ENCODE results near the gene CD59.

Gene CD59

GRCh38 chr11:33655842-33656600 is 80.2 kb downstream of the CD59 start:
- TF ChIP-seq CTCF (IDR thresholded peaks at IDR 0.05; ENCODE audit: low read length, missing control alignments) = no peak
- no peak for DNase-seq (ENCODE audit: low read depth)

GRCh38 chr11:33654594-33654993 is 81.6 kb downstream of the CD59 start:
- no peak overlapping the region for H3K4me3 ChIP-seq (replicated peaks; ENCODE audit: low read depth, low read length)
- TF ChIP-seq CTCF (IDR thresholded peaks at IDR 0.05; ENCODE audit: low read length, missing control alignments) = no peak
- DNase-seq (ENCODE audit: low read depth) = no peak

More at GRCh38 chr11:33655842-33656600, 80.2 kb downstream of the CD59 start:
- H3K4me3 ChIP-seq (replicated peaks; ENCODE audit: low read depth, low read length) = no peak overlapping the region

Data from fibroblast of pulmonary artery (primary cell).